ENCODE measurements around the gene GABRG3. TPM values are rescaled to one million over a fixed set of nuclear protein-coding genes. Genes with fewer than 3 reads are reported as not detected.

The GABRG3 gene
- total and polyA plus RNA-seq, 7 donors = not detected

- H3K36me3 ChIP-seq (ENCODE audit: insufficient read depth in 1 of 2, low read depth in 1 of 2) = no peaks in the 10 kb centered on the region
- no peak for ATAC-seq
- no peak for DNase-seq
- H3K4me3 ChIP-seq = no peak overlapping the region
- intact Hi-C loops (cut with DNase I) = no loop called here
- no peaks in the 10 kb centered on the region for H3K4me1 ChIP-seq
- no peaks in the 10 kb centered on the region for H3K9me3 ChIP-seq
- no peak for TF ChIP-seq CTCF (IDR thresholded peaks at IDR 0.05)
- no peaks in the 10 kb centered on the region for H3K27me3 ChIP-seq (ENCODE audit: insufficient read depth in 3 of 3, low read length in 2 of 3)
- 67 to 76% (median 69%) methylated on average over 4 of the region's 4 CpGs for WGBS, 3 donors
- no peak overlapping the region for H3K27ac ChIP-seq
Observed at GRCh38 chr15:27479296-27480140, 508.5 kb downstream of the GABRG3 start.

GRCh38 chr15:27480141-27480530 lies 509.2 kb downstream of the GABRG3 start:
- H3K4me1 ChIP-seq = no peaks in the 10 kb centered on the region
- H3K27ac ChIP-seq = no peak overlapping the region
- no peaks in the 10 kb centered on the region for H3K36me3 ChIP-seq (ENCODE audit: insufficient read depth in 1 of 2, low read depth in 1 of 2)
- H3K4me3 ChIP-seq = no peak overlapping the region
- intact Hi-C loops (cut with DNase I) = no loop called here
- H3K27me3 ChIP-seq (ENCODE audit: insufficient read depth in 3 of 3, low read length in 2 of 3) = no peaks in the 10 kb centered on the region
- DNase-seq (no peak), ATAC-seq (no peak)
- H3K9me3 ChIP-seq = no peaks in the 10 kb centered on the region
- no peak for TF ChIP-seq CTCF (IDR thresholded peaks at IDR 0.05)
- WGBS, 3 donors = 72 to 84% (median 80%) methylated on average over 5 of the region's 5 CpGs

- Histone ChIP-seq H3K27me3 (ENCODE audit: insufficient read depth in 3 of 3, low read length in 2 of 3) (no peaks in the 10 kb centered on the region), H3K27ac (no peak overlapping the region), H3K36me3 (ENCODE audit: insufficient read depth in 1 of 2, low read depth in 1 of 2) (no peaks in the 10 kb centered on the region), H3K4me1 (no peaks in the 10 kb centered on the region), H3K9me3 (no peaks in the 10 kb centered on the region), H3K4me3 (no peak overlapping the region)
- intact Hi-C loops (cut with DNase I) = no loop called here
- no peak for TF ChIP-seq CTCF (IDR thresholded peaks at IDR 0.05)
- WGBS, 3 donors = 83 to 87% (median 86%) methylated on average over 3 of the region's 3 CpGs
- DNase-seq (no peak), ATAC-seq (no peak)
Observed at GRCh38 chr15:27480642-27481041, 509.7 kb downstream of the GABRG3 start.

GRCh38 chr15:27481768-27482167 lies 510.8 kb downstream of the GABRG3 start:
- no peak for TF ChIP-seq CTCF (IDR thresholded peaks at IDR 0.05)
- Histone ChIP-seq H3K4me3 (no peak overlapping the region), H3K9me3 (no peaks in the 10 kb centered on the region), H3K27me3 (ENCODE audit: insufficient read depth in 3 of 3, low read length in 2 of 3) (no peaks in the 10 kb centered on the region), H3K27ac (no peak overlapping the region), H3K36me3 (ENCODE audit: insufficient read depth in 1 of 2, low read depth in 1 of 2) (no peaks in the 10 kb centered on the region), H3K4me1 (no peaks in the 10 kb centered on the region)
- intact Hi-C loops (cut with DNase I) = no loop called here
- 63 to 67% (median 63%) methylated on average over 4 of the region's 4 CpGs for WGBS, 3 donors
- ATAC-seq (no peak), DNase-seq (no peak)

GRCh38 chr15:27482287-27482686 lies 511.3 kb downstream of the GABRG3 start:
- Histone ChIP-seq H3K9me3 (no peaks in the 10 kb centered on the region), H3K27me3 (ENCODE audit: insufficient read depth in 3 of 3, low read length in 2 of 3) (no peaks in the 10 kb centered on the region), H3K4me3 (no peak overlapping the region), H3K27ac (no peak overlapping the region), H3K4me1 (no peaks in the 10 kb centered on the region), H3K36me3 (ENCODE audit: insufficient read depth in 1 of 2, low read depth in 1 of 2) (no peaks in the 10 kb centered on the region)
- 84 to 90% (median 90%) methylated on average over 6 of the region's 6 CpGs for WGBS, 3 donors
- intact Hi-C loops (cut with DNase I) = no loop called here
- ATAC-seq (no peak), DNase-seq (no peak)
- no peak for TF ChIP-seq CTCF (IDR thresholded peaks at IDR 0.05)

Measured in psoas muscle (tissue), 8 donors.